H9 (cell line): ENCODE results near the gene DNAAF1. TPM values are rescaled to one million over a fixed set of nuclear protein-coding genes. Genes with fewer than 3 reads are reported as not detected.

ENCODE experiments used
- DNase-seq: peaks from one replicate; pipeline ENCODE4 v3.0.0-alpha.2; 2017
- H2AFZ ChIP-seq: one replicate; pipeline ENCODE4 v1.6.1; 2013; ENCODE audit warnings: mild to moderate bottlenecking, low read length, control low read depth, moderate library complexity
- H2AK5ac ChIP-seq: 2 replicates; pipeline ENCODE4 v1.6.1; 2013; ENCODE audit warnings: low read length, control low read depth, mixed read lengths; ENCODE audit not compliant: insufficient read length
- H2BK120ac ChIP-seq: one replicate; pipeline ENCODE4 v1.6.1; 2013; ENCODE audit warnings: low read depth, mild to moderate bottlenecking, low read length, control low read depth, inconsistent platforms; ENCODE audit not compliant: poor library complexity, severe bottlenecking
- H2BK12ac ChIP-seq: 2 replicates; pipeline ENCODE4 v1.6.1; 2013; ENCODE audit warnings: low read length, control low read depth, mixed read lengths, low read depth; ENCODE audit not compliant: insufficient read length
- H2BK15ac ChIP-seq: 2 replicates; pipeline ENCODE4 v1.6.1; 2013; ENCODE audit warnings: low read depth, low read length, control low read depth
- H2BK20ac ChIP-seq: one replicate; pipeline ENCODE4 v1.6.1; 2013; ENCODE audit warnings: low read depth, mild to moderate bottlenecking, low read length, control low read depth, inconsistent platforms; ENCODE audit not compliant: poor library complexity, severe bottlenecking
- H2BK5ac ChIP-seq: 2 replicates; pipeline ENCODE4 v1.6.1; 2013; ENCODE audit warnings: low read length, control low read depth, mixed read lengths; ENCODE audit not compliant: insufficient read length
- H3K14ac ChIP-seq: 2 replicates; pipeline ENCODE4 v1.6.1; 2013; ENCODE audit warnings: low read length, control low read depth; ENCODE audit not compliant: insufficient read depth
- H3K18ac ChIP-seq: 2 replicates; pipeline ENCODE4 v1.6.1; 2013; ENCODE audit warnings: low read depth, mild to moderate bottlenecking, mixed read lengths, low read length, control low read depth; ENCODE audit not compliant: insufficient read length
- H3K23ac ChIP-seq: 2 replicates; pipeline ENCODE4 v1.6.1; 2013; ENCODE audit warnings: low read length, control low read depth, mixed read lengths, low read depth; ENCODE audit not compliant: insufficient read length
- H3K23me2 ChIP-seq: 2 replicates; pipeline ENCODE4 v1.6.1; 2013; ENCODE audit warnings: low read depth, mild to moderate bottlenecking, mixed read lengths, low read length, control low read depth; ENCODE audit not compliant: insufficient read length, poor library complexity, severe bottlenecking
- H3K27ac ChIP-seq: 2 replicates; pipeline ENCODE4 v1.5.1; 2013; ENCODE audit warnings: low read length, control low read depth, mixed read lengths, low read depth; ENCODE audit not compliant: insufficient read length
- H3K27me3 ChIP-seq: 2 replicates; pipeline ENCODE4 v1.6.1; 2013; ENCODE audit warnings: low read length, control low read depth, inconsistent platforms; ENCODE audit not compliant: insufficient read depth
- H3K4ac ChIP-seq: 2 replicates; pipeline ENCODE4 v1.6.1; 2013; ENCODE audit warnings: low read depth, mild to moderate bottlenecking, control low read depth, inconsistent platforms, low read length, moderate library complexity
- H3K4me1 ChIP-seq: 2 replicates; pipeline ENCODE4 v1.6.1; 2013; ENCODE audit warnings: low read length, control low read depth, inconsistent platforms; ENCODE audit not compliant: insufficient read depth
- H3K4me2 ChIP-seq: 2 replicates; pipeline ENCODE4 v1.6.1; 2013; ENCODE audit warnings: low read length, control low read depth, mixed read lengths; ENCODE audit not compliant: insufficient read length, insufficient read depth
- H3K56ac ChIP-seq: 2 replicates; pipeline ENCODE4 v1.6.1; 2013; ENCODE audit warnings: low read depth, mild to moderate bottlenecking, mixed read lengths, low read length, control low read depth; ENCODE audit not compliant: insufficient read length
- H3K79me1 ChIP-seq: 2 replicates; pipeline ENCODE4 v1.6.1; 2013; ENCODE audit warnings: low read depth, mild to moderate bottlenecking, moderate library complexity, low read length, control low read depth, inconsistent platforms; ENCODE audit not compliant: insufficient read depth, poor library complexity, severe bottlenecking
- H3K79me2 ChIP-seq: 2 replicates; pipeline ENCODE4 v1.6.1; 2013; ENCODE audit warnings: low read length, control low read depth, inconsistent platforms; ENCODE audit not compliant: insufficient read depth
- H3K9ac ChIP-seq: 2 replicates; pipeline ENCODE4 v1.6.1; 2013; ENCODE audit warnings: low read length, control low read depth, mixed read lengths; ENCODE audit not compliant: insufficient read length; ENCODE audit errors: extremely low read depth
- H3K9me3 ChIP-seq: one replicate; pipeline ENCODE4 v1.6.1; 2013; ENCODE audit warnings: low read depth, low read length, inconsistent platforms; ENCODE audit not compliant: control insufficient read depth
- H3T11ph ChIP-seq: one replicate; pipeline ENCODE4 v1.6.1; 2013; ENCODE audit warnings: mild to moderate bottlenecking, low read length, control low read depth, inconsistent platforms
- H4K20me1 ChIP-seq: one replicate; pipeline ENCODE4 v1.6.1; 2013; ENCODE audit not compliant: control insufficient read depth, insufficient read length, insufficient read depth
- H4K5ac ChIP-seq: 2 replicates; pipeline ENCODE4 v1.6.1; 2013; ENCODE audit warnings: low read depth, mild to moderate bottlenecking, mixed read lengths, low read length, control low read depth; ENCODE audit not compliant: insufficient read length
- H4K8ac ChIP-seq: replicated peaks from 2 replicates; pipeline ENCODE4 v1.6.1; 2013; ENCODE audit warnings: low read length, control low read depth, mixed read lengths, low read depth; ENCODE audit not compliant: insufficient read length
- H4K91ac ChIP-seq: 2 replicates; pipeline ENCODE4 v1.6.1; 2013; ENCODE audit warnings: low read depth, mild to moderate bottlenecking, moderate library complexity, mixed read lengths, low read length, control low read depth; ENCODE audit not compliant: insufficient read length
- H3K27ac Mint-ChIP-seq, 3 experiments: 2 replicates in 2 of 3; 3 replicates in 1 of 3; pipeline ENCODE4 v1.8.0; 2020 to 2021; ENCODE audit warnings: mixed read lengths in 3 of 3, mild to moderate bottlenecking in 1 of 3, moderate library complexity in 1 of 3
- H3K27me3 Mint-ChIP-seq: 2 replicates; pipeline ENCODE4 v1.8.0; 2021; ENCODE audit warnings: low read depth, mild to moderate bottlenecking, moderate library complexity, mixed read lengths
- H3K36me3 Mint-ChIP-seq, 3 experiments: 2 replicates in 2 of 3; 3 replicates in 1 of 3; pipeline ENCODE4 v1.8.0; 2020 to 2021; ENCODE audit warnings: low read depth in 3 of 3, mixed read lengths in 3 of 3; ENCODE audit not compliant: insufficient read depth in 1 of 3
- H3K4me1 Mint-ChIP-seq, 2 experiments: 2 replicates each; pipeline ENCODE4 v1.8.0; 2020; ENCODE audit warnings: mixed read lengths in 2 of 2
- H3K4me3 Mint-ChIP-seq, 2 experiments: 2 replicates in 1 of 2; 3 replicates in 1 of 2; pipeline ENCODE4 v1.8.0; 2020 to 2021; ENCODE audit warnings: mild to moderate bottlenecking in 2 of 2, mixed read lengths in 2 of 2, moderate library complexity in 1 of 2
- H3K9me3 Mint-ChIP-seq, 2 experiments: 2 replicates in 1 of 2; 3 replicates in 1 of 2; pipeline ENCODE4 v1.8.0; 2020; ENCODE audit warnings: mild to moderate bottlenecking in 2 of 2, mixed read lengths in 2 of 2, moderate library complexity in 1 of 2
- WGBS: extraction: QIAGEN DNeasy Blood & Tissue Kit; methylation state at CpG from one replicate; pipeline ENCODE4 v1.1.7; 2013; ENCODE audit warnings: missing lambda C conversion rate, low lambda C conversion rate, mixed read lengths; ENCODE audit not compliant: insufficient read length; ENCODE audit errors: extremely low coverage; 5-methylcytosine and 5-hydroxymethylcytosine counted together
- total RNA-seq: library from RNA; stranded (reverse); gene quantifications from 2 replicates; pipeline ENCODE4 v1.2.1, GENCODE V29; 2021
- TF ChIP-seq, protein P1 (sequence below): fragments of 200-600 bp; sonication (generic); conservative IDR thresholded peaks from 3 replicates; pipeline ENCODE4 v1.8.0; 2021; ENCODE audit warnings: antibody characterized with exemption, mild to moderate bottlenecking

Gene DNAAF1
- total RNA-seq, 1 experiment from 2014 or later = not detected

GRCh38 chr16:84104231-84104630 lies 40.9 kb upstream of the DNAAF1 start:
- Histone ChIP-seq H3K4ac (no peak overlapping the region), H4K91ac (no peak overlapping the region), H4K5ac (no peak overlapping the region), H2BK5ac (no peak overlapping the region), H3K9me3 (no peaks in the 10 kb centered on the region), H3K4me1 (no peaks in the 10 kb centered on the region), H3K27me3 (no peaks in the 10 kb centered on the region), H3K4me2 (no peak overlapping the region), H2AFZ (no peak overlapping the region), H2BK120ac (no peak overlapping the region), H2AK5ac (no peak overlapping the region), H4K8ac (no peak overlapping the region), H2BK15ac (no peak overlapping the region), H3K18ac (no peak overlapping the region), H3K14ac (no peak overlapping the region), H3K9ac (no peak overlapping the region), H3K79me2 (peaks cover 9% of the 10 kb centered on the region; the same call in 1 of the 2 replicates), H2BK20ac (no peak overlapping the region), H4K20me1 (no peaks in the 10 kb centered on the region), H3K27ac (no peak overlapping the region), H3K56ac (no peak overlapping the region), H2BK12ac (no peak overlapping the region), H3T11ph (no peak overlapping the region), H3K23me2 (no peaks in the 10 kb centered on the region), H3K23ac (no peak overlapping the region), H3K79me1 (peaks cover 6% of the 10 kb centered on the region)
- Mint-ChIP-seq H3K36me3 (peaks cover 0 to 21% (median 0%) of the 10 kb centered on the region in 3 experiments; a peak in 4 of 7 replicates), H3K9me3 (no peaks in the 10 kb centered on the region), H3K27me3 (no peaks in the 10 kb centered on the region), H3K27ac (no peak overlapping the region; a peak in 1 of 7 replicates), H3K4me3 (no peak overlapping the region), H3K4me1 (peaks cover 5 to 6% of the 10 kb centered on the region in 2 experiments; a peak in 1 of 4 replicates)
- DNase-seq = no peak
- no CpG with 5 or more reads among the region's 3 CpGs for whole genome bisulfite sequencing
- TF ChIP-seq, protein P1, sequence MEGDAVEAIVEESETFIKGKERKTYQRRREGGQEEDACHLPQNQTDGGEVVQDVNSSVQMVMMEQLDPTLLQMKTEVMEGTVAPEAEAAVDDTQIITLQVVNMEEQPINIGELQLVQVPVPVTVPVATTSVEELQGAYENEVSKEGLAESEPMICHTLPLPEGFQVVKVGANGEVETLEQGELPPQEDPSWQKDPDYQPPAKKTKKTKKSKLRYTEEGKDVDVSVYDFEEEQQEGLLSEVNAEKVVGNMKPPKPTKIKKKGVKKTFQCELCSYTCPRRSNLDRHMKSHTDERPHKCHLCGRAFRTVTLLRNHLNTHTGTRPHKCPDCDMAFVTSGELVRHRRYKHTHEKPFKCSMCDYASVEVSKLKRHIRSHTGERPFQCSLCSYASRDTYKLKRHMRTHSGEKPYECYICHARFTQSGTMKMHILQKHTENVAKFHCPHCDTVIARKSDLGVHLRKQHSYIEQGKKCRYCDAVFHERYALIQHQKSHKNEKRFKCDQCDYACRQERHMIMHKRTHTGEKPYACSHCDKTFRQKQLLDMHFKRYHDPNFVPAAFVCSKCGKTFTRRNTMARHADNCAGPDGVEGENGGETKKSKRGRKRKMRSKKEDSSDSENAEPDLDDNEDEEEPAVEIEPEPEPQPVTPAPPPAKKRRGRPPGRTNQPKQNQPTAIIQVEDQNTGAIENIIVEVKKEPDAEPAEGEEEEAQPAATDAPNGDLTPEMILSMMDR = no peak
